GM12892 (cell line): ENCODE measurements around the gene GJA5.

Source experiments
- DNase-seq: peaks from one replicate; pipeline ENCODE4 v3.0.0; 2011; ENCODE audit not compliant: insufficient read length
- FAIRE-seq: peaks from 2 replicates; lab custom pipeline; 2011; peaks lifted over from hg19 to GRCh38; lab: Jason Lieb, UNC
- POLR2A ChIP-seq: IDR thresholded peaks from 2 replicates; pipeline ENCODE4 v1.6.1; 2011; ENCODE audit warnings: low read depth, low read length, control low read depth
- POLR2AphosphoS5 ChIP-seq: IDR thresholded peaks from 2 replicates; pipeline ENCODE4 v1.6.1; 2011; ENCODE audit warnings: low read depth, low read length, control low read depth
- TAF1 ChIP-seq: IDR thresholded peaks from 2 replicates; pipeline ENCODE4 v1.6.1; 2011; ENCODE audit warnings: low read depth, mild to moderate bottlenecking, control low read depth, low read length, borderline replicate concordance

The GJA5 gene

DNA sequence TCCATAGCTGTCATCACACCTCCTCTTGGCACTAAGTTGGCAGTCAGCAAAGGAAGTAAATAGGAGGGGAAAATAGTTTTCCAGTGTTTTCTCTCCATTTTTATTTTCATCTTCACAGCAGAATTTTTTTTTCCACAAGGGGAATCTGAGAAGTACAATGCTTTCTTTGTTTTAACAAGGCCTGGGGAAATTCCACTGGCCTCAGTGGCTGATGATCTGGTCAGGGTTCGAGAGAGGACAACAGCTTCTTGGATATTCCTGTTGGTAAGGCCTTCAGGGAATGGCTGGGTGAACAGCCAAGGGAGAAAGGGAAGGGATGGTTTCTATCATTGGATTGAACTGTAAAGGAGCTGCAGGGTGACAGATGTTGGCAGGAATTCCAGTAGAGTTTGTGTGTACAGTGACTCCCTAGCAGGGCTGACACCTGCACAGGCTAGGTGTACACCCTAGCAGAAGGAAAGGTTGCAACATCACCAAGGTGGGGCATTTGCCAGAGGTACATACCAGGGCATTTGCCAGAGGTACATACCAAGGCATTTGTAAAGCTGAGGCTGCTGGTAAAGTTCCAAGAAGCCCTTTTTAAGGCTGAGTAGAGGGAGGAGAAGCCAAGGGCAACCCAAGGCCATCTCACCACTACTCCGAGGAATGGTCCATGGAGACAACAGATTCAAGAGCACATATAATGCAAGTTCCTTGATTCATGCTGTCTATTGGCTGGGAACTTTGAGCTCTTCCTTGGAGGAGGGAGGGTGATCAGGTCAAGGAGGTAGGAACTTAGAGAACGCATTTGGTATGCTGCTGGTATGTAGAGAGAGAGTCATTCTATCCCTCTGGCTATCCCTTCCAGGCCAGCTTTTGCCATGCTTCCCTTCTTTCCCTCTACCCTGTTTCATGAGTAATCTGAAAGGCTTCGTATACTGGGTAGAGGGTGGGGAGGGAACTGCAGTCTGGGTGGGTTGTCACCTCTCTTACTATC lies 3.1 kb downstream of the GJA5 start:
- FAIRE-seq: no peak
- no peak for TF ChIP-seq POLR2A
- no peak for TF ChIP-seq POLR2AphosphoS5
- no peak for TF ChIP-seq TAF1
- DNase-seq: no peak

DNA sequence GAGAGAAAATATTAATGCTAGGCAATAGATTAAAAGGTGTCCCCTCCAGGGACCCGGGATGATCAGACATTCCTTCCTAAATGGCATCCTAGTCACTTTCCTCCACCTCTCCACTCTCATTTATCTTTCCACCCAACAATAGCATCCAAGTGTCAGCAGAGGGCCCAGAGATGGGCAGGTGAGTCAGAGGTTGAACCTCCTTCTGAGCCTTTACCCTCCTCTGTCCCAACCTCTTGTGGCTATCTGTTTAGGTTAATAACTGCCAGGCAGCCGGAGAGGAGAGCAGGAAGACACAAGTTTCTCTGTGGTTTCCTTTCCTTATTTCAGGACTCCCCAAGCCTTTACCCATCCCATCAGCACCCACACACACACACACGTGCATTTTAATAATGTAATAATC lies 4.1 kb downstream of the GJA5 start:
- DNase-seq (no peak), FAIRE-seq (no peak)
- no peak for TF ChIP-seq POLR2AphosphoS5
- TF ChIP-seq POLR2A: no peak
- no peak for TF ChIP-seq TAF1

DNA sequence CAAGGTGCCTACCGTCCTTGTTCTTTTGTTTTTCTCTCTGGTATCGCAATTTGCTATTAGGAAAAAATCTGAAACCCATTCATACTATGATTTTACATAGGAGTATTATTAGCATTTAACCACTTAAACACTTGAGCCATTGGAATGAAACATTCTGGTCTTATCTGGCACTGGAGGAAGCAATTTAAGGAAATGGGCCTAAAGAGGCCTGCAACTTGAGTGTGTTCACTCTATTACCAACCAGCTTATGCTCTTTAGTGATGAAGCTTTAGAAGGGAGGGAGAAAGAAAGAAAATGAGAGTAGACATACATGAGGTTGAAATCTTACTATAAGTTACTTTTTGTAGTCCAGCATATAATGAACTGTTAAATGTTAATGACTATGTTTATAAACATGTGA lies 5.7 kb downstream of the GJA5 start:
- DNase-seq (no peak), FAIRE-seq (no peak)
- TF ChIP-seq POLR2A (no peak), POLR2AphosphoS5 (no peak), TAF1 (no peak)

DNA sequence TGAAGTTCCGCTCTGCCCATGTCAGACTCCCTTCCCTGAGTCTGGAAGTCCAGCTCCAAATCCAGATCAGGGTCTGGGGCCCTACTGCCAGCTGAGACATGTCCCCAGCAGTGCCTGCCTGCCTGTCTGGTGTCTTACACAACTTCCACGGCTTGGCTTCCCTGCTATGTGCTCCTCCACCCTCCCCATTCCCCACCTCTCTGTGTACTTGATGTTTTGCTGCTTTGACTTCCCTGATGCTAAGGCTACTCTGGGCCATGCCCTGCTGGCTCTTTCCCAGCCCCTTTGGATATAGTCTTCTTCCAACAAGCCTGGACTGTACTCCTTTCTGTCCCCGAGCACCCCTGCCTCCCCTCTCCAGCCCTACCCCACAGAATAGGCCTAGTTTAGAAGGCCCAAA lies 7.3 kb downstream of the GJA5 start:
- no peak for FAIRE-seq
- TF ChIP-seq TAF1: no peak
- TF ChIP-seq POLR2A: no peak
- no peak for TF ChIP-seq POLR2AphosphoS5

DNA sequence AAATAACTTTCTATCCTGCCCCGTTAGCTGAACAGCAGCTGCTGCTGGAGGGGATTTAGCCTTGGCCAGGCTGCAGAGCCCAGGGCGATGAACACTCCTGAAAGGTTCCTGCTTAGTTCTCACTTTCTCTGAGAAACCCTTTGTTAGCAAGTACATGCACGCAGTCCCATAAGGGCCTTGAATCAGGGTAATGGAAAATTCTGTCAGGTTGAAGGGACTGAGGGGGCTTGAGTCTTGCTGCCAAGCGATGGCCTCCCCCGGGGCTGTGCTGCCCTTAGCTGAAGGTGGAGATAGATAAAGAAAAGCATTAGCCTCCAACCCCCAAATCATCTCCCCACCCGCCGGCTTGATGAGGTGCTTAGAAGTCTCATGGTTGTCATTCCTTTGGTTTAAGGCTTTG lies 7.9 kb downstream of the GJA5 start:
- no peak for DNase-seq

More for the DNA sequence above, 7.3 kb downstream of the GJA5 start:
- no peak for DNase-seq

DNA sequence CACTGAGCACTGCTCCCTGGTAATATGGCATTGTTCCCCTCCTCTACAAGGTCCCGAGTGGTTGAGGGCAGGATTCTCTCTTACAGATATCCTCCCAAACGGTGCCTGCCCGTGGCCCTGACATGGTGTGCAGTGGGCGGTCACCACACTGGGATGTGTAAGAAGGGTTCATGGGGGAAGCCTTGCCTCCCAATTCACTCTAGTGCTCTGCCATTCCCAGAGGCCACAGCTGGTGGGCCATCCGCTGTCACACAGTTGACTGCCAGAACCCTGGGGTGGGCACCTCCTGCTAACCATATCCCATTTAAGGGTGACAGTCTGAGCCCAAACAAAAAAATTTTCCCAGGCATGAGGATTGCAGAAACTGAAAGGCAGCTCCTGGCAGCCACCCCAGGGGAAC lies 9.1 kb downstream of the GJA5 start:
- TF ChIP-seq POLR2A (no peak), TAF1 (no peak), POLR2AphosphoS5 (no peak)
- no peak for FAIRE-seq
- DNase-seq: no peak

More for the DNA sequence above, 7.9 kb downstream of the GJA5 start:
- no peak for TF ChIP-seq POLR2AphosphoS5
- no peak for FAIRE-seq

DNA sequence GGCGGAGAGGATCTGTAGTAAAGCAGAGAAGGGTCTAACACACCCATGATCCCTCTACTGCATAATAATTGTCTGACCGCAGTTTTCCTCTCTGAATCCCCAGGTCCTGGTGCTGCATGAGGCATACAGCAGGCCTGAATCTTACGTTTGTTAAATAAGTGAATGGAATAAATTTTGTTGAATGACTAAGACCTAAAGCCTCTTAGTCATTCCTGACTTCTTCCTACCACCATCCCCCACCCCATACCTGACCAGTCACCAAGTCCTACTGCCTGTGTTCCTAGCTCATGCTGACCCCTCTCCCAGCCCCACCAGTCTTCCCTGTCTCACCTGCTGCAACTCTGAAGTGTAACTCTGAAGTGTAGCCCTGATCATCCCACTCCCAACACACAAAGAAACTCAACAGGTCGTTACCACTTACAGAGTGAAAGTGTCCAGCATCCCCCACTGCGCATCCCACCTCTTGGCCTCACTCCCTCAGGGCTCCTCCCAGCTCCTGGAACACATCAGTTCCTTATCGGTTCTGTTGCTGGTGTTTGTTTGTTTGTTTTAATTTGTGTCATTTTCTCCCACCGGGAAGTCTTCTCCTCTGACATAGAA lies 9.7 kb downstream of the GJA5 start:
- FAIRE-seq (no peak), DNase-seq (no peak)
- TF ChIP-seq TAF1 (no peak), POLR2A (no peak), POLR2AphosphoS5 (no peak)

DNA sequence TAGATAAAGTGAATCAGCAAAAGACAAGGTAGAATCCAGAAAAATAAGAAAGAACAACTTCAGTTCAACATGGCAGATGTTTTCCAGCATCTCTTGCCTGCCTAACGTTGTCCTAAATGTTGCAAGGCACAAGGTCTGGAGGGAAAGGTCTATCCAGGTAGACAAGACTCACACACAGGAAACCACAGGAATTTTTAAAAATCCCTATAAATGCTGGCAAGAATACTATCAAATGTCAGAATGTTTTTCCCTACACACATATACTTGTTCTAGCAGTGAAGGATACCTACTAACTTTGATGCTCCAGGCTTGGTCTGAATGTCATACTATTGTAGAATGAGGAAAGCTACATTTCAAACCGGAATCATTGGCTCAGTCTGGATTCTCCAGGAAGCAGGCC lies 10.6 kb downstream of the GJA5 start:
- DNase-seq (no peak), FAIRE-seq (no peak)
- TF ChIP-seq TAF1 (no peak), POLR2AphosphoS5 (no peak), POLR2A (no peak)

DNA sequence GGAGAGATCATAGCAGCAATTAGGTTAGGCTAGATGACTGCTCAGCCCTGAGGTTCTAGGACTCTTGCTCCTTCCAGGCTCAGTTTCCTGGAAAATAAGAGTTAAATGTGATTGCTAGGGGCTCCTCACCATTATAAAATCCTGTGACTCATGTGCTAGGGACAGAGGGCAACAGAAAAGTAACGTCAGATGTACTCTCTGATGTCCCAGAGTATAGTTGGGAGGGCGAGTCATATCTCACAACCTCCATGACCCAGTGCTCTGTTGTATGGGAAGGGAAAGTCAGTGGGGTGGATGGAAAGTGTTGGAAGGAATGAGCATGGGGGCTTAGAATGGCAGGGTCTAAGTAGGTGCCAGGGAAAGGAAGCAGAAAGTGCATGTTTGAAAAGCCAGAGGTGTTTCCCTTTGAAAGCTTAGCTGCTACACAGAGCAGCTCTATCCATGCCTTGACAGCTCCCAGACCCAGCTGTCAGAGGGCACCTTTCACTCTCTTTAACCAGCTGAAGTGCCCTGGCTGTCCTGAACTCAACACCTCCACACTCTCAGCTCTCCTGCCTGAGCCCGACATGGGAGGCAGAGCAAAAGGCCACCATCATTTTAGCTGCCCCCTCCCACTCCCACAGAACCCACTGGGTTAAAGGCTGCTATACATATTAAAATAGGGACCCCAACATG lies 11.6 kb downstream of the GJA5 start:
- no peak for DNase-seq
- no peak for TF ChIP-seq POLR2A
- TF ChIP-seq TAF1: no peak
- no peak for TF ChIP-seq POLR2AphosphoS5
- no peak for FAIRE-seq

DNA sequence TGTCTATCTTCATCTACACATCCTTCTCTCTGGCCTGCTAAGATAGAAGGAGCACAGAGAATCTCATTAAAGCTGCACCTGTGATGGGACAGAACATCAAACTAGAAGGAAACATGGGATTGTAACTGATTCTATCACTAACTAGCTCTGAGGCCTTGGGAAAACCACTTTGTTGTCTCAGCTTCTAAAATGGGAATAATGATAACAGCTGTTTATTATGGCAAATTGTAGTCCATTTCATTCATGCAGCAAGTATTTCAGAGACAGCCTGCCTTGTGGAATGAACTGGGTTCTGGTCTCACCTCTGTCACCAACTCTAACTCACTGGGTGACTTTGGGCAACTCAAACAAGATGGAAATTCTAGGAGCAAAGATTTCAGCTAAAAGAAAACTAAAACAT lies 12.4 kb downstream of the GJA5 start:
- TF ChIP-seq TAF1 (no peak), POLR2A (no peak), POLR2AphosphoS5 (no peak)
- DNase-seq: no peak
- FAIRE-seq: no peak

DNA sequence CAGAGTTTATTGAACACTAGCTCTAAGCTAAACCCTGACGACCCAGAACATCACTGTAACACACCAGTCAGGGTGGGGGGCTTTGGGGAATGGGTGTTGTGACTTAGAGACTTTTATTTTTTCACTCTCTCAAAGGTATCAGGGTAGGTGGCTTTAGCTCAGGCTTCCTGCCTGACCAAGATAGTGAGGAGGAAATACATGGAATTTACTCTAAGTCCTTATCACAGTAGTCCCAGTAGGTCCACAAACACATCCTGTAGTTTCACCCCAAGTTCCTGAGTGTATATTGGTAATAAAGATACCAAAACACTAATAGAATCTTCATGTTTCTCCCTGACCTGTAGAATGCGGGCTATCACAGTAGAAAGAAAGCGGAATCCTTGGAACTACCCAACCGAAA lies 15.1 kb downstream of the GJA5 start:
- TF ChIP-seq TAF1: no peak
- TF ChIP-seq POLR2A: no peak
- TF ChIP-seq POLR2AphosphoS5: no peak
- no peak for FAIRE-seq
- no peak for DNase-seq
